Calu3 (cell line): ENCODE measurements around the gene UQCR11. TPM values are rescaled to one million over a fixed set of nuclear protein-coding genes. Genes with fewer than 3 reads are reported as not detected.

Experiments
- BruUV-seq: library from RNA; stranded (reverse); fragments of 400-500 nt; replicated peaks from 2 replicates; lab custom pipeline; 2021; lab: Mats Ljungman, UMichigan
- CTCF ChIA-PET: fragments of 300-600 bp; sonication (Branson Sonifier 250); formaldehyde crosslinking; loops from one replicate; lab custom pipeline; 2022; ENCODE audit warnings: antibody characterized with exemption; lab: Charles Lee
- DNase-seq: peaks from one replicate; pipeline ENCODE4 v3.0.0; 2022
- H3K27ac Mint-ChIP-seq: one replicate; pipeline ENCODE4 v1.8.0; 2022; ENCODE audit warnings: mixed read lengths; ENCODE audit not compliant: unreplicated experiment
- H3K27me3 Mint-ChIP-seq: one replicate; pipeline ENCODE4 v1.8.0; 2022; ENCODE audit warnings: mixed read lengths; ENCODE audit not compliant: unreplicated experiment
- H3K36me3 Mint-ChIP-seq: one replicate; pipeline ENCODE4 v1.8.0; 2022; ENCODE audit warnings: mild to moderate bottlenecking, moderate library complexity, mixed read lengths; ENCODE audit not compliant: insufficient read depth, unreplicated experiment
- H3K4me1 Mint-ChIP-seq: one replicate; pipeline ENCODE4 v1.8.0; 2022; ENCODE audit warnings: mild to moderate bottlenecking, low read depth, mixed read lengths; ENCODE audit not compliant: unreplicated experiment
- H3K4me3 Mint-ChIP-seq: one replicate; pipeline ENCODE4 v1.8.0; 2022; ENCODE audit warnings: mild to moderate bottlenecking, low read depth, moderate library complexity, mixed read lengths; ENCODE audit not compliant: unreplicated experiment
- H3K9me3 Mint-ChIP-seq: one replicate; pipeline ENCODE4 v1.8.0; 2022; ENCODE audit warnings: low read depth, mixed read lengths; ENCODE audit not compliant: unreplicated experiment
- CTCF ChIP-seq: fragments of 200-600 bp; IDR thresholded peaks from one replicate; pipeline ENCODE4 v1.8.0; 2022; ENCODE audit warnings: antibody characterized with exemption; ENCODE audit not compliant: unreplicated experiment
- intact Hi-C: fragments of 100-400 bp; cut with micrococcal nuclease; formaldehyde crosslinking; loops from one replicate; pipeline ENCODE4 v1.10.0; 2022; ENCODE audit not compliant: unreplicated experiment
- total RNA-seq: library from RNA; stranded (reverse); gene quantifications from 2 replicates; pipeline ENCODE4 v1.2.3, GENCODE V29; 2022

Gene UQCR11
- total RNA-seq, 1 experiment from 2014 or later, result 148 TPM

DNA sequence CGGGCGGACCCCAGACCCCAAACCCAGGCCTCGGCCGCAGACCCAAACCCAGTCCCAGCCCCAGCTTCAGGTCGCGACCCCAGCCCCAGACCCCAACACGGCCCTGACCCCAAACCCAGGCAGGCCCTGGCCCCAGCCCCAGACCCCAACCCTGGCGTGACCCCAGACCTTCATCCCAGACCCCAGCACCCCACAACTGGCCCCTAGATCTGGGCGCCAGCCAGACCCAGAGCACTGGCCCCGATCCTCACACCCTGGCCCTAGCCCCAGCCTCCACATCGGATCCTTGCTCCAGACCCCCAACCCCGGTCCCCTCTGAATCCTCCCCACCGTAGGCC lies 20.1 kb downstream of the UQCR11 start:
- no peak overlapping the region for H3K27ac Mint-ChIP-seq
- H3K36me3 Mint-ChIP-seq, result peaks cover 31% of the 10 kb centered on the region
- no peak for TF ChIP-seq CTCF
- no peaks in the 10 kb centered on the region for H3K9me3 Mint-ChIP-seq
- no peak for DNase-seq
- H3K27me3 Mint-ChIP-seq, result no peaks in the 10 kb centered on the region
- BruUV-seq, result no TSS peak
- CTCF ChIA-PET, result no interaction called here
- no peak overlapping the region for H3K4me3 Mint-ChIP-seq
- no peaks in the 10 kb centered on the region for H3K4me1 Mint-ChIP-seq
- intact Hi-C loops, result no loop called here

DNA sequence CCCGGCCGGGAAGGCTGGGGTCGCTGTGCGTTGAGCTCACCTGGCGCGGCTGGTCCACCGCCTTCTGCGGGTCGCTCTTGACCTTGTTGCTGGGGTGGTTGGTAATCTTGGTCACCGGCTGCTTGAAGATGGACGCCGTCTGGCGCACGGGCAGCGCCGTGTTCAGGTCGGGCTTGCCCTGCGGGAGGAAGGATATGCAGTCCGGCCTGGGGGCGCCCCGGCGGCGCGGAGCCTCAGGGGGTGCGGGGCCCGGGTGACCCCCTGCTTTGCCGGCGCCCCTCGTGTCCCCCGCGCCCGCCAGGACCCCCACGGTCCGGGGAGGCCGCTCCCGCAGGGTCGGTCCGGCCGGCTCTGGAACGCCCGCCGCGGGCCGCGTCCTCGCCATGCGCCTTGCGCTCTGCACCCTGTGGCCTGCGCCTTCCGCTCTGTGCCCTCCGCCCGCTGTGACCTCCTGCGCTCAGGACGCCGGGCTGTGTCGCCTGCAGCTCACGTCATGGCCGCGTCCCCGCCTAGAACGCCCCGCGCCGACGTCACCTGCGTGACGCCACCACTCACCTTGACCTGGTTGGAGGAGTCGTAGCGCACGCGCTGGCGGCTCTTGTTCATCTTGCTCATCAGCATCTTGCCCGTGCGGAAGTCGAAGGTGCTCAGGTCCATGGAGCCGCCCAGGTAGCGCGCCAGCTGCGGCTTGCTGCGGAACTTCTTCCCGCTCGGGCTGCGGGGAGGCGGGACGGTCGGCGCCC lies 20.6 kb downstream of the UQCR11 start:
- Mint-ChIP-seq H3K4me3 (no peak overlapping the region), H3K36me3 (peaks cover 36% of the 10 kb centered on the region), H3K27ac (no peak overlapping the region), H3K9me3 (no peaks in the 10 kb centered on the region), H3K27me3 (no peaks in the 10 kb centered on the region), H3K4me1 (no peaks in the 10 kb centered on the region)
- BruUV-seq, result no TSS peak
- DNase-seq, result no peak
- intact Hi-C loops, result no loop called here
- CTCF ChIA-PET, result interaction anchor here (0.6 kb wide), 1 partner anchor 361 kb away, joined by 7 read pairs; no protein-coding TSS in a partner anchor
- no peak for TF ChIP-seq CTCF

DNA sequence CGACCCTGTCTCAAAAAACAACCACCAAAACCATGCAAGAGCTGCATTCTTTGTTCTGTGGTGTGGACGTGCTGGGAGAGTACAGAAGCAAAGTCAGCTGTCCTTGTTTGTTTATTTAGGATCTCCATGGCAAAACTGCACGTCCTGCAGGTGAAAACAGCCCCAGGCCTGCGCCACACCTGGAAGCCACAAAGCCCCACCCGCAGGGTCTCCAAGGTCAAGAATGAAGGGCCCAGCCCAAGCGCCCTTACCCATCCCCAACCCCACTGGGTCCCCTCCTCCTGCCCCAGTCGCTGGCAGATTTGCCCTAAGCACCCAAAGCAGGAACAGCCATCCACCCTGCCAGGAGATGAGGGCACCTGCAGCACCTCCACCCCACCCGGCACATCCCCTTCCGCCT lies 23.1 kb downstream of the UQCR11 start:
- Mint-ChIP-seq H3K9me3 (no peaks in the 10 kb centered on the region), H3K27ac (no peak overlapping the region), H3K4me3 (no peak overlapping the region), H3K36me3 (peaks cover 43% of the 10 kb centered on the region), H3K4me1 (no peaks in the 10 kb centered on the region), H3K27me3 (no peaks in the 10 kb centered on the region)
- CTCF ChIA-PET, result no interaction called here
- no peak for DNase-seq
- intact Hi-C loops, result no loop called here
- no TSS peak for BruUV-seq
- TF ChIP-seq CTCF, result no peak

DNA sequence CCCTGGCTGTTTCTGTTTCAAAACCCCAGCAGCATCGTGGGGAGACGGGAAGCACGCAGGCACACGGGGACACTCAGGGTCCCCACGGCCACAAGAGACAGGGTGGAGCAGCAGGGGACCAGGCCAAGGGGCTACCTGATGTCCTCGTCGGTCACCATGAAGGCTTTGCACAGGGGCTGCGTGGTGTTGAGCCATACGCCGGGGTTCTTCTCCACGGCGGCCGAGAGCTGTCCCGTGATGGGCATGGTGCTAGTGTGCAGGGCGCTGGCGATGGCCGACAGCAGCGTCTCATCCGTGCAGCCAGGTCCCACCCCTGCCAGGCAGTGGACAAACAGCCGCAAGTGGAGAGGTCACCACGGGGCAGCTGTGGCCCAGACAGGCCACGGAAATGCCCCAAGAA lies 24.3 kb downstream of the UQCR11 start:
- BruUV-seq, result no TSS peak
- CTCF ChIA-PET, result no interaction called here
- no peak overlapping the region for H3K27ac Mint-ChIP-seq

More for the DNA sequence above, 24.3 kb downstream of the UQCR11 start:
- Mint-ChIP-seq H3K27me3 (no peaks in the 10 kb centered on the region), H3K9me3 (no peaks in the 10 kb centered on the region), H3K36me3 (peaks cover 42% of the 10 kb centered on the region), H3K4me3 (no peak overlapping the region), H3K4me1 (no peaks in the 10 kb centered on the region)
- DNase-seq, result no peak
- TF ChIP-seq CTCF, result no peak
- intact Hi-C loops, result no loop called here
